Tibial nerve (tissue), 4 donors: ENCODE results near the gene BHLHA15. TPM values are rescaled to one million over a fixed set of nuclear protein-coding genes. Genes with fewer than 3 reads are reported as not detected.
A peak's percentile ranks its signal among the peaks of the same experiment; 100 is the strongest.

Experiments
- DNase-seq, 2 donors: peaks; one replicate each; pipeline ENCODE4 v3.0.0-alpha.2; 2019; ENCODE audit warnings: low spot score in 2 of 2
- H3K27ac ChIP-seq, 4 donors: fragments of 200-600 bp; sonication (generic) in 3 of 4; one replicate each; pipeline ENCODE4 v1.5.1; 2017 to 2019; ENCODE audit warnings: mild to moderate bottlenecking in 1 of 4
- H3K27me3 ChIP-seq, 2 donors: fragments of 200-600 bp; sonication (generic) in 1 of 2; one replicate each; pipeline versions ENCODE4 v1.5.1 to v1.6.0; 2017 to 2019
- H3K36me3 ChIP-seq, 3 donors: fragments of 200-600 bp; sonication (generic); one replicate each; pipeline ENCODE4 v1.5.1; 2018 to 2019
- H3K4me1 ChIP-seq, 4 donors: fragments of 200-600 bp; sonication (generic) in 3 of 4; one replicate each; pipeline ENCODE4 v1.5.1; 2017 to 2019
- H3K4me3 ChIP-seq, 4 donors: fragments of 200-600 bp; sonication (generic) in 3 of 4; one replicate each; pipeline ENCODE4 v1.5.1; 2017 to 2019; ENCODE audit warnings: mild to moderate bottlenecking in 1 of 4, moderate library complexity in 1 of 4
- H3K9me3 ChIP-seq, 4 donors: fragments of 200-600 bp; sonication (generic) in 3 of 4; one replicate each; pipeline ENCODE4 v1.5.1; 2017 to 2019
- EP300 ChIP-seq, 2 donors: sonication (generic); formaldehyde crosslinking; IDR thresholded peaks; one replicate each; pipeline ENCODE4 v1.6.1; 2017; ENCODE audit warnings: antibody characterized with exemption in 2 of 2, mild to moderate bottlenecking in 1 of 2
- POLR2A ChIP-seq, 2 donors: fragments of 450-650 bp; IDR thresholded peaks; one replicate each; pipeline ENCODE4 v1.6.1; 2017; ENCODE audit warnings: antibody characterized with exemption in 2 of 2, mild to moderate bottlenecking in 2 of 2, moderate library complexity in 2 of 2
- WGBS, 2 donors: methylation state at CpG; one replicate each; pipeline ENCODE4 v1.1.5; 2018; 5-methylcytosine and 5-hydroxymethylcytosine counted together
- total RNA-seq, 4 donors: library from RNA; depleted of rRNA; stranded (reverse); fragments of >200 nt; gene quantifications; one replicate each; pipeline ENCODE4 v1.1.0, GENCODE V29; 2016
- TF ChIP-seq, protein P1 (sequence below), 5 experiments: fragments of 200-600 bp in 3 of 5; fragments of 450-650 bp in 2 of 5; sonication (generic) in 3 of 5; IDR thresholded peaks; one replicate each; pipeline ENCODE4 v1.5.1; 2016 to 2019; ENCODE audit warnings: antibody characterized with exemption in 5 of 5, mild to moderate bottlenecking in 3 of 5, moderate library complexity in 2 of 5

Gene BHLHA15
- total RNA-seq, 4 donors from 2014 or later, result not detected

GRCh38 chr7:98238076-98238475, 26.8 kb downstream of the BHLHA15 start:
- H3K36me3 ChIP-seq, result peaks cover 0 to 90% (median 11%) of the 10 kb centered on the region in 3 donors
- H3K9me3 ChIP-seq, result no peaks in the 10 kb centered on the region
- H3K27me3 ChIP-seq, result no peaks in the 10 kb centered on the region
- DNase-seq, result no peak
- WGBS, 2 donors, result 88 to 100% methylated on average over 3 to 4 of the region's 4 CpGs
- no peak for TF ChIP-seq POLR2A (IDR thresholded peaks at IDR 0.05)
- TF ChIP-seq EP300 (IDR thresholded peaks at IDR 0.05), result no peak
- TF ChIP-seq, protein P1, sequence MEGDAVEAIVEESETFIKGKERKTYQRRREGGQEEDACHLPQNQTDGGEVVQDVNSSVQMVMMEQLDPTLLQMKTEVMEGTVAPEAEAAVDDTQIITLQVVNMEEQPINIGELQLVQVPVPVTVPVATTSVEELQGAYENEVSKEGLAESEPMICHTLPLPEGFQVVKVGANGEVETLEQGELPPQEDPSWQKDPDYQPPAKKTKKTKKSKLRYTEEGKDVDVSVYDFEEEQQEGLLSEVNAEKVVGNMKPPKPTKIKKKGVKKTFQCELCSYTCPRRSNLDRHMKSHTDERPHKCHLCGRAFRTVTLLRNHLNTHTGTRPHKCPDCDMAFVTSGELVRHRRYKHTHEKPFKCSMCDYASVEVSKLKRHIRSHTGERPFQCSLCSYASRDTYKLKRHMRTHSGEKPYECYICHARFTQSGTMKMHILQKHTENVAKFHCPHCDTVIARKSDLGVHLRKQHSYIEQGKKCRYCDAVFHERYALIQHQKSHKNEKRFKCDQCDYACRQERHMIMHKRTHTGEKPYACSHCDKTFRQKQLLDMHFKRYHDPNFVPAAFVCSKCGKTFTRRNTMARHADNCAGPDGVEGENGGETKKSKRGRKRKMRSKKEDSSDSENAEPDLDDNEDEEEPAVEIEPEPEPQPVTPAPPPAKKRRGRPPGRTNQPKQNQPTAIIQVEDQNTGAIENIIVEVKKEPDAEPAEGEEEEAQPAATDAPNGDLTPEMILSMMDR (IDR thresholded peaks at IDR 0.05), result no peak
- H3K4me3 ChIP-seq, result no peak overlapping the region
- H3K4me1 ChIP-seq, result no peaks in the 10 kb centered on the region
- no peak overlapping the region for H3K27ac ChIP-seq

DNA sequence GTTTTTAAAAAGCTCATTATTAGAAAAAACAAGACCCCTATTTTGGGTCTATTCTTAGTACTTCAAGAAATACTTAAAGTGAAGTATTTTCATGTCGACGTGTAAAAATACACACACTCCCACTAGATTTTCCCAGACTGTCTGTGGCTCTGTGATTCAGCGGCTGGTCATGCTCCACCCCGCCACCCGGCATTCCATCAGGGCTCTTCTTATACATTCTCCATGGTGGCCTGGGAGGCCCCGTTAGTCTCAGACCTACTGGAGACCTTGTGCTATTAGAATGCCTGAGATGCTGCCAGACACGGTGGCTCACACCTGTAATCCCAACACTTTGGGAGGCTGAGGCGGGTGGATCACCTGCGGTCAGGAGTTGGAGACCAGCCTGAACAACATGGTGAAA, 27.7 kb downstream of the BHLHA15 start:
- WGBS, 2 donors, result 92% methylated on average over 9 of the region's 9 CpGs
- H3K9me3 ChIP-seq, result no peaks in the 10 kb centered on the region
- DNase-seq, result no peak
- H3K27ac ChIP-seq, result no peak overlapping the region
- no peaks in the 10 kb centered on the region for H3K4me1 ChIP-seq
- H3K4me3 ChIP-seq, result no peak overlapping the region
- H3K36me3 ChIP-seq, result peaks cover 0 to 90% (median 11%) of the 10 kb centered on the region in 3 donors
- H3K27me3 ChIP-seq, result no peaks in the 10 kb centered on the region
- no peak for TF ChIP-seq EP300 (IDR thresholded peaks at IDR 0.05)
- TF ChIP-seq, protein P1 (IDR thresholded peaks at IDR 0.05), result no peak
- TF ChIP-seq POLR2A (IDR thresholded peaks at IDR 0.05), result no peak

GRCh38 chr7:98240961-98241673, 29.9 kb downstream of the BHLHA15 start:
- TF ChIP-seq, protein P1 (IDR thresholded peaks at IDR 0.05), result peak; percentile 54 to 62 (median 57)
- no peak for TF ChIP-seq POLR2A (IDR thresholded peaks at IDR 0.05)
- peak in 1 of 2 donors; percentile 18 for DNase-seq
- Histone ChIP-seq H3K27me3 (no peaks in the 10 kb centered on the region), H3K9me3 (no peaks in the 10 kb centered on the region), H3K4me1 (peaks cover 0 to 7% (median 0%) of the 10 kb centered on the region in 4 donors), H3K36me3 (peaks cover 0 to 94% (median 11%) of the 10 kb centered on the region in 3 donors), H3K27ac (peak overlapping the region in 2 of 4 donors; percentile 43 to 59), H3K4me3 (no peak overlapping the region)
- 45 to 56% methylated on average over 13 to 19 of the region's 19 CpGs for WGBS, 2 donors

GRCh38 chr7:98241674-98242241, 30.5 kb downstream of the BHLHA15 start:
- no peaks in the 10 kb centered on the region for H3K27me3 ChIP-seq
- peaks cover 0 to 91% (median 11%) of the 10 kb centered on the region in 3 donors for H3K36me3 ChIP-seq
- no peak for DNase-seq
- peak overlapping the region in 2 of 4 donors; percentile 43 to 59 for H3K27ac ChIP-seq
- 76 to 83% methylated on average over 14 to 16 of the region's 16 CpGs for WGBS, 2 donors
- H3K4me1 ChIP-seq, result peaks cover 0 to 7% (median 0%) of the 10 kb centered on the region in 4 donors
- TF ChIP-seq POLR2A (IDR thresholded peaks at IDR 0.05) (no peak), EP300 (IDR thresholded peaks at IDR 0.05) (no peak)
- TF ChIP-seq, protein P1 (IDR thresholded peaks at IDR 0.05), result no peak
- no peaks in the 10 kb centered on the region for H3K9me3 ChIP-seq
- no peak overlapping the region for H3K4me3 ChIP-seq

- no peak overlapping the region for H3K27ac ChIP-seq
- no peak overlapping the region for H3K4me3 ChIP-seq
- no peaks in the 10 kb centered on the region for H3K27me3 ChIP-seq
- H3K36me3 ChIP-seq, result peaks cover 0 to 90% (median 11%) of the 10 kb centered on the region in 3 donors
- H3K4me1 ChIP-seq, result peaks cover 0 to 7% (median 0%) of the 10 kb centered on the region in 4 donors
- DNase-seq, result no peak
- TF ChIP-seq EP300 (IDR thresholded peaks at IDR 0.05), result no peak
- WGBS, 2 donors, result 91 to 95% methylated on average over 1 of the region's 1 CpG
- no peaks in the 10 kb centered on the region for H3K9me3 ChIP-seq
Observed at GRCh38 chr7:98242342-98242741, 31.1 kb downstream of the BHLHA15 start.
